WTC11 (cell line): ENCODE results near the gene RFX7. TPM values are rescaled to one million over a fixed set of nuclear protein-coding genes. Genes with fewer than 3 reads are reported as not detected.
"Not testable (repeated sequence)": the region's sequence is repeated elsewhere in the genome, so short reads cannot be mapped to it uniquely, and the experiment has no call there.

Experiments
- ATAC-seq: fragments of 200-7000 bp; cut with Tn5 transposase; 2 replicates; pipeline ENCODE4 v1.10.0; 2021; ENCODE audit warnings: mild to moderate bottlenecking, moderate library complexity
- CTCF ChIA-PET: fragments of 300-600 bp; sonication (Branson Sonifier 250); formaldehyde crosslinking; loops from one replicate; lab custom pipeline; 2021; ENCODE audit warnings: antibody characterized with exemption; lab: Charles Lee
- POLR2A ChIA-PET: fragments of 350-600 bp; sonication (Branson Sonifier 250); formaldehyde crosslinking; loops from one replicate; lab custom pipeline; 2021; ENCODE audit warnings: antibody characterized with exemption; lab: Charles Lee
- DNase-seq: peaks from one replicate; pipeline ENCODE4 v3.0.0; 2021; ENCODE audit warnings: low spot score
- H3K27ac Mint-ChIP-seq: 2 replicates; pipeline ENCODE4 v1.8.0; 2021; ENCODE audit warnings: mixed read lengths
- H3K27me3 Mint-ChIP-seq: 2 replicates; pipeline ENCODE4 v1.8.0; 2021; ENCODE audit warnings: low read depth, mild to moderate bottlenecking, moderate library complexity, mixed read lengths
- H3K36me3 Mint-ChIP-seq: 2 replicates; pipeline ENCODE4 v1.8.0; 2021; ENCODE audit warnings: mixed read lengths
- H3K4me1 Mint-ChIP-seq: 2 replicates; pipeline ENCODE4 v1.8.0; 2022; ENCODE audit warnings: mixed read lengths
- H3K4me3 Mint-ChIP-seq: 2 replicates; pipeline ENCODE4 v1.8.0; 2021; ENCODE audit warnings: mild to moderate bottlenecking, moderate library complexity, mixed read lengths
- H3K9me3 Mint-ChIP-seq: 2 replicates; pipeline ENCODE4 v1.8.0; 2021; ENCODE audit warnings: mixed read lengths
- E2F4 ChIP-seq: sonication (generic); formaldehyde crosslinking; IDR thresholded peaks from 2 replicates; pipeline ENCODE4 v1.8.1; 2022; ENCODE audit warnings: low read depth, mild to moderate bottlenecking, moderate library complexity, missing genetic modification reagents, borderline replicate concordance
- FOXP1 ChIP-seq: sonication (generic); formaldehyde crosslinking; IDR thresholded peaks from 2 replicates; pipeline ENCODE4 v1.8.0; 2022; ENCODE audit warnings: missing genetic modification reagents, mild to moderate bottlenecking, moderate library complexity, borderline replicate concordance
- GABPB1 ChIP-seq: sonication (generic); formaldehyde crosslinking; IDR thresholded peaks from 2 replicates; pipeline ENCODE4 v1.8.1; 2023; ENCODE audit warnings: mild to moderate bottlenecking, missing genetic modification reagents
- GRHL2 ChIP-seq: fragments of 250-450 bp; sonication (Bioruptor Pico); IDR thresholded peaks from 2 replicates; pipeline ENCODE4 v1.8.0; 2022; ENCODE audit warnings: mild to moderate bottlenecking, moderate library complexity; ENCODE audit not compliant: insufficient replicate concordance, severe bottlenecking
- IRF1 ChIP-seq: sonication (generic); formaldehyde crosslinking; IDR thresholded peaks from 2 replicates; pipeline ENCODE4 v1.8.0; 2023; ENCODE audit warnings: missing genetic modification reagents
- IRF2 ChIP-seq: sonication (generic); formaldehyde crosslinking; IDR thresholded peaks from 2 replicates; pipeline ENCODE4 v1.8.0; 2022; ENCODE audit warnings: low read depth, missing genetic modification reagents, borderline replicate concordance
- JAZF1 ChIP-seq: fragments of 250-450 bp; sonication (Bioruptor Pico); IDR thresholded peaks from 2 replicates; pipeline ENCODE4 v1.9.0; 2021; ENCODE audit warnings: moderate library complexity, mild to moderate bottlenecking, inconsistent platforms
- KAT7 ChIP-seq: sonication (generic); formaldehyde crosslinking; IDR thresholded peaks from 2 replicates; pipeline ENCODE4 v1.8.1; 2023; ENCODE audit warnings: missing genetic modification reagents, mild to moderate bottlenecking, borderline replicate concordance
- MXD4 ChIP-seq: fragments of 250-450 bp; sonication (Bioruptor Pico); IDR thresholded peaks from 2 replicates; pipeline ENCODE4 v1.8.0; 2021; ENCODE audit warnings: mild to moderate bottlenecking, moderate library complexity, borderline replicate concordance
- RELA ChIP-seq: sonication (generic); formaldehyde crosslinking; IDR thresholded peaks from 2 replicates; pipeline ENCODE4 v1.8.1; 2022; ENCODE audit warnings: missing genetic modification reagents, mild to moderate bottlenecking, borderline replicate concordance
- STAT6 ChIP-seq: sonication (generic); formaldehyde crosslinking; conservative IDR thresholded peaks from 2 replicates; pipeline ENCODE4 v1.8.1; 2023; ENCODE audit warnings: mild to moderate bottlenecking, low read depth, missing genetic modification reagents, moderate library complexity
- TCF7 ChIP-seq: sonication (generic); formaldehyde crosslinking; IDR thresholded peaks from 2 replicates; pipeline ENCODE4 v1.8.0; 2022; ENCODE audit warnings: mild to moderate bottlenecking, low read depth, missing genetic modification reagents, moderate library complexity
- USF1 ChIP-seq: sonication (generic); formaldehyde crosslinking; IDR thresholded peaks from 2 replicates; pipeline ENCODE4 v1.8.0; 2022; ENCODE audit warnings: mild to moderate bottlenecking, missing genetic modification reagents
- ZNF423 ChIP-seq: fragments of 250-450 bp; sonication (Bioruptor Pico); IDR thresholded peaks from 2 replicates; pipeline ENCODE4 v2.1.2; 2022; ENCODE audit warnings: mild to moderate bottlenecking, moderate library complexity
- ZNF425 ChIP-seq: fragments of 250-450 bp; sonication (Bioruptor Pico); conservative IDR thresholded peaks from 2 replicates; pipeline ENCODE4 v1.9.0; 2021; ENCODE audit warnings: mild to moderate bottlenecking
- ZNF532 ChIP-seq: fragments of 250-450 bp; sonication (Bioruptor Pico); IDR thresholded peaks from 2 replicates; pipeline ENCODE4 v1.9.0; 2021; ENCODE audit warnings: mild to moderate bottlenecking, borderline replicate concordance
- total RNA-seq: library from RNA; stranded (reverse); gene quantifications from 3 replicates; pipeline ENCODE4 v1.2.3, GENCODE V29; 2021

Gene RFX7
- total RNA-seq, 1 experiment from 2014 or later: 36.0 TPM

GRCh38 chr15:56272454-56272853, 28.8 kb upstream of the RFX7 start:
- ChIA-PET POLR2A (no interaction called here), CTCF (no interaction called here)
- ATAC-seq (no peak), DNase-seq (no peak)
- Mint-ChIP-seq H3K9me3 (peaks cover 14% of the 10 kb centered on the region), H3K4me1 (no peaks in the 10 kb centered on the region), H3K36me3 (peaks cover 2% of the 10 kb centered on the region; the same call in 1 of the 2 replicates), H3K4me3 (no peak overlapping the region), H3K27me3 (peaks cover 2% of the 10 kb centered on the region; the same call in 1 of the 2 replicates), H3K27ac (no peak overlapping the region)
- TF ChIP-seq MXD4 (CRISPR knock-in tag) (no peak), FOXP1 (CRISPR knock-in tag) (no peak), RELA (CRISPR knock-in tag) (no peak), IRF2 (CRISPR knock-in tag) (no peak), ZNF425 (CRISPR knock-in tag) (no peak), USF1 (CRISPR knock-in tag) (no peak), IRF1 (CRISPR knock-in tag) (no peak), STAT6 (CRISPR knock-in tag) (no peak), GABPB1 (CRISPR knock-in tag) (no peak), GRHL2 (CRISPR knock-in tag) (no peak), ZNF423 (no peak), TCF7 (no peak)

- H3K4me1 Mint-ChIP-seq, POLR2A ChIA-PET, H3K27ac Mint-ChIP-seq, H3K36me3 Mint-ChIP-seq, CTCF ChIA-PET, DNase-seq, H3K27me3 Mint-ChIP-seq, ATAC-seq, H3K4me3 Mint-ChIP-seq: not testable (repeated sequence)
- peaks cover 21% of the 10 kb centered on the region for H3K9me3 Mint-ChIP-seq
Measured at GRCh38 chr15:56266465-56266864, 22.8 kb upstream of the RFX7 start.

- TF ChIP-seq ZNF532 (CRISPR knock-in tag) (no peak), JAZF1 (no peak), KAT7 (CRISPR knock-in tag) (no peak), E2F4 (no peak)
- no peak for DNase-seq
- no peak overlapping the region for H3K4me3 Mint-ChIP-seq
- POLR2A ChIA-PET: no interaction called here
- H3K36me3 Mint-ChIP-seq: peaks cover under 1% of the 10 kb centered on the region; the same call in 1 of the 2 replicates
- peak; percentile 22; the same call in 1 of the 2 replicates for ATAC-seq
- H3K9me3 Mint-ChIP-seq: peaks cover 9% of the 10 kb centered on the region
- no peaks in the 10 kb centered on the region for H3K4me1 Mint-ChIP-seq
- H3K27ac Mint-ChIP-seq: no peak overlapping the region
- no peaks in the 10 kb centered on the region for H3K27me3 Mint-ChIP-seq
- CTCF ChIA-PET: interaction anchor here (1.6 kb wide), 1 partner anchor 33 kb away, joined by 3 read pairs; no protein-coding TSS in a partner anchor
Measured at GRCh38 chr15:56261854-56262509, 18.3 kb upstream of the RFX7 start.

GRCh38 chr15:56257306-56257705, 13.6 kb upstream of the RFX7 start:
- H3K36me3 Mint-ChIP-seq, H3K9me3 Mint-ChIP-seq, H3K27me3 Mint-ChIP-seq, H3K4me3 Mint-ChIP-seq, POLR2A ChIA-PET, H3K27ac Mint-ChIP-seq, CTCF ChIA-PET, ATAC-seq, DNase-seq: not testable (repeated sequence)
- H3K4me1 Mint-ChIP-seq: peaks cover 13% of the 10 kb centered on the region
